SU-DHL-6 (cell line): ENCODE results near the gene CLEC11A.
A peak's percentile ranks its signal among the peaks of the same experiment; 100 is the strongest.

Experiments
- H2AFZ ChIP-seq: fragments of 200-600 bp; sonication (generic); 2 replicates; pipeline ENCODE4 v1.6.1; 2014; ENCODE audit warnings: low read depth, mild to moderate bottlenecking, moderate library complexity, mixed read lengths, antibody characterized with exemption, low read length; ENCODE audit not compliant: severe bottlenecking
- H3F3A ChIP-seq: fragments of 200-600 bp; shearing (Covaris generic); 2 replicates; pipeline ENCODE4 v1.6.0; 2016; ENCODE audit warnings: antibody characterized with exemption, mild to moderate bottlenecking; ENCODE audit not compliant: insufficient read depth
- H3K27ac ChIP-seq: fragments of 200-600 bp; sonication (generic); 2 replicates; pipeline ENCODE4 v1.5.1; 2016; ENCODE audit warnings: low read depth, mild to moderate bottlenecking, low read length, moderate library complexity, mixed read lengths
- H3K27me3 ChIP-seq: fragments of 200-600 bp; sonication (generic), shearing (Covaris generic); 2 replicates; pipeline ENCODE4 v1.6.0; 2014; ENCODE audit warnings: mild to moderate bottlenecking, low read length
- H3K36me3 ChIP-seq: fragments of 200-600 bp; sonication (generic); 2 replicates; pipeline ENCODE4 v1.6.1; 2014; ENCODE audit warnings: mild to moderate bottlenecking, low read length, mixed read lengths
- H3K4me2 ChIP-seq: fragments of 300-600, 200-600 bp; shearing (Covaris generic), sonication (generic); 2 replicates; pipeline ENCODE4 v1.6.0; 2014; ENCODE audit warnings: low read length, low read depth, mild to moderate bottlenecking; ENCODE audit not compliant: poor library complexity, severe bottlenecking
- H3K4me3 ChIP-seq: fragments of 200-600 bp; sonication (generic); 2 replicates; pipeline ENCODE4 v1.5.1; 2014; ENCODE audit warnings: antibody characterized with exemption, low read length, mild to moderate bottlenecking, mixed read lengths; ENCODE audit not compliant: insufficient read depth, poor library complexity, severe bottlenecking
- H3K79me2 ChIP-seq: fragments of 200-600 bp; sonication (generic); 2 replicates; pipeline ENCODE4 v1.6.1; 2014; ENCODE audit warnings: mild to moderate bottlenecking, low read length, moderate library complexity; ENCODE audit not compliant: insufficient read depth
- H3K9ac ChIP-seq: fragments of 200-600 bp; sonication (generic); 2 replicates; pipeline ENCODE4 v1.7.0; 2014; ENCODE audit warnings: mild to moderate bottlenecking, low read length
- H3K9me2 ChIP-seq: fragments of 200-600 bp; sonication (generic); replicated peaks from 2 replicates; pipeline ENCODE4 v1.6.1; 2014; ENCODE audit warnings: low read length; ENCODE audit not compliant: insufficient read depth
- H3K9me3 ChIP-seq: fragments of 200-600 bp; sonication (generic); 2 replicates; pipeline ENCODE4 v1.6.1; 2014; ENCODE audit warnings: low read length, mixed read lengths; ENCODE audit not compliant: insufficient read depth
- H4K20me1 ChIP-seq: fragments of 200-600 bp; sonication (generic); 2 replicates; pipeline ENCODE4 v1.6.1; 2014; ENCODE audit warnings: low read depth, mild to moderate bottlenecking, antibody characterized with exemption, low read length, moderate library complexity, mixed read lengths
- EZH2phosphoT487 ChIP-seq: fragments of 200-600 bp; sonication (generic), shearing (Covaris generic); conservative IDR thresholded peaks from 2 replicates; pipeline ENCODE4 v1.6.1; 2018; ENCODE audit warnings: mild to moderate bottlenecking, antibody characterized with exemption, low read length, moderate library complexity, mixed read lengths
- TF ChIP-seq, protein P1 (sequence below): fragments of 200-600 bp; sonication (generic); IDR thresholded peaks from one replicate; pipeline ENCODE4 v1.5.1; 2017; ENCODE audit warnings: antibody characterized with exemption, mild to moderate bottlenecking, low read length, moderate library complexity; ENCODE audit not compliant: insufficient read depth, poor library complexity, severe bottlenecking

CLEC11A gene

DNA sequence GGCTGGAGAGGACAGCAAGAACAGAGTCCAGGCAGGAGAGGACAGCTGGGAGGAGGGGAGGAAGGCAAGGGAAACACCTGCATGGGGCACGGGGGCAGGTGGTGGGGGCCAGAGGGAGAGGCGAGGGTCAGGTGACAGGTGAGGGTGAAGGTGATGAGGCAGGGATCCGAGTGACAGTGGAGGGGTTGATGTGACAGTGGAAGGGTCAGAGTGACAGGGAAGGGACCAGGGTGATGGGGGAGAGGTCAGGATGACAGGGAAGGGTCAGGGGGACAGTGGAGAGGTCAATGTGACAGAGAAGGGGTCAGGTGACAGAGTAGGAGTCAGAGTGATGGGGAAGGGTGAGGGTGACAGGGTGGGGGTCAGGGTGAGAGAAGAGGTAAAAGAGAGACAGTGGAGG, 44.8 kb upstream of the CLEC11A start:
- no peak overlapping the region for H2AFZ ChIP-seq
- H3K4me3 ChIP-seq: no peak overlapping the region
- H4K20me1 ChIP-seq: no peaks in the 10 kb centered on the region
- H3K36me3 ChIP-seq: no peaks in the 10 kb centered on the region
- no peaks in the 10 kb centered on the region for H3K27me3 ChIP-seq
- no peaks in the 10 kb centered on the region for H3F3A ChIP-seq
- H3K27ac ChIP-seq: no peak overlapping the region
- no peaks in the 10 kb centered on the region for H3K79me2 ChIP-seq
- H3K9me2 ChIP-seq: no peaks in the 10 kb centered on the region
- H3K9me3 ChIP-seq: no peaks in the 10 kb centered on the region
- H3K9ac ChIP-seq: no peak overlapping the region
- TF ChIP-seq, protein P1, sequence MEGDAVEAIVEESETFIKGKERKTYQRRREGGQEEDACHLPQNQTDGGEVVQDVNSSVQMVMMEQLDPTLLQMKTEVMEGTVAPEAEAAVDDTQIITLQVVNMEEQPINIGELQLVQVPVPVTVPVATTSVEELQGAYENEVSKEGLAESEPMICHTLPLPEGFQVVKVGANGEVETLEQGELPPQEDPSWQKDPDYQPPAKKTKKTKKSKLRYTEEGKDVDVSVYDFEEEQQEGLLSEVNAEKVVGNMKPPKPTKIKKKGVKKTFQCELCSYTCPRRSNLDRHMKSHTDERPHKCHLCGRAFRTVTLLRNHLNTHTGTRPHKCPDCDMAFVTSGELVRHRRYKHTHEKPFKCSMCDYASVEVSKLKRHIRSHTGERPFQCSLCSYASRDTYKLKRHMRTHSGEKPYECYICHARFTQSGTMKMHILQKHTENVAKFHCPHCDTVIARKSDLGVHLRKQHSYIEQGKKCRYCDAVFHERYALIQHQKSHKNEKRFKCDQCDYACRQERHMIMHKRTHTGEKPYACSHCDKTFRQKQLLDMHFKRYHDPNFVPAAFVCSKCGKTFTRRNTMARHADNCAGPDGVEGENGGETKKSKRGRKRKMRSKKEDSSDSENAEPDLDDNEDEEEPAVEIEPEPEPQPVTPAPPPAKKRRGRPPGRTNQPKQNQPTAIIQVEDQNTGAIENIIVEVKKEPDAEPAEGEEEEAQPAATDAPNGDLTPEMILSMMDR: no peak
- no peak for TF ChIP-seq EZH2phosphoT487
- H3K4me2 ChIP-seq: no peak overlapping the region

- peak overlapping the region; percentile 45 for H2AFZ ChIP-seq
- H3F3A ChIP-seq: no peaks in the 10 kb centered on the region
- no peak for TF ChIP-seq EZH2phosphoT487
- no peak overlapping the region; the same call in 1 of the 2 replicates for H3K9ac ChIP-seq
- no peaks in the 10 kb centered on the region for H3K9me2 ChIP-seq
- H3K4me2 ChIP-seq: peak overlapping the region; percentile 27
- no peak overlapping the region for H3K4me3 ChIP-seq
- H3K36me3 ChIP-seq: no peaks in the 10 kb centered on the region
- H3K9me3 ChIP-seq: no peaks in the 10 kb centered on the region
- H3K79me2 ChIP-seq: no peaks in the 10 kb centered on the region
- no peaks in the 10 kb centered on the region; the same call in 1 of the 2 replicates for H3K27me3 ChIP-seq
- no peak overlapping the region for H3K27ac ChIP-seq
- H4K20me1 ChIP-seq: no peaks in the 10 kb centered on the region
Measured at GRCh38 chr19:50679177-50680125, 43.7 kb upstream of the CLEC11A start.

DNA sequence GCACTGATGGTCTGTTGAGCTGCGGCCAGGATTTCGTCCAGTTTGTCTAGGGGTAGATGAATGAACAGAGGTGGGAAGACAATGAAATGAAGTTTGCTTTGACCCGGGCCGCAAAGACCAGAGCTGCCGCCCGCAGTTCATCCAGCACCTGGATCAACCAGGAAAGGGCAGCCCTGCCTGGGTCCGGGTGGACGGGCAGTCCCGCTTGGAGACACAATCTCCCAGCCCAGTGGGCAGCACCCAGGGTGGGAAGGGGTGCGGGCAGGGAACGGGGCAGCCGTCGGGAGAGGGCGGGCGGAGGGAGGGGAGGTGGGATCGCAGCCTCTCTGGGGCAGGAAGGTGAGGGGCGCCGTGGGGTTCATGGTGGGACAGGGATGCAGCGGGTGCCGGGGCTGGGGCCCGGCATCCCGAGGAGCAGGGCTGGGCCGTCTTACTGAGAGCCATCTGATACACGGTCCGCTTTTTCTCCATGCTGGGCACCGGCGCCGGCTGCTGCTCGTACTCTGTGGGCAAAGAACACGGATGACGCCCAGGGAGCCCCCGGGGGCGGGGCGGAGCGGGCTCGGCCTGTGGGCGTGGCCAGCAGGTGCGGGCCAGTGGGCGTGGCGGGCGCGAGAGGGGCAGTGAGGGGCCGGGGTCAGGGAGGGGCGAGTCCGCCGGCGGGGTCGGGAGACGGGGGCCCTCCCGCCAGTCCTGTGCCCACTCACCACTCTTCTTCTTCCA, 36.7 kb upstream of the CLEC11A start:
- H3K9ac ChIP-seq: no peak overlapping the region
- no peaks in the 10 kb centered on the region for H3K79me2 ChIP-seq
- H4K20me1 ChIP-seq: no peaks in the 10 kb centered on the region
- no peak overlapping the region for H3K27ac ChIP-seq
- no peaks in the 10 kb centered on the region for H3K9me2 ChIP-seq
- no peaks in the 10 kb centered on the region for H3K36me3 ChIP-seq
- no peak overlapping the region for H3K4me2 ChIP-seq
- H3K27me3 ChIP-seq: no peaks in the 10 kb centered on the region; the same call in 1 of the 2 replicates
- no peaks in the 10 kb centered on the region for H3F3A ChIP-seq
- no peak for TF ChIP-seq EZH2phosphoT487
- TF ChIP-seq, protein P1: no peak
- H3K9me3 ChIP-seq: no peaks in the 10 kb centered on the region
- H3K4me3 ChIP-seq: no peak overlapping the region
- H2AFZ ChIP-seq: no peak overlapping the region
